HTR-8/SVneo (cell line): Measurements from ENCODE around the gene DNAAF1.

ENCODE experiments used
- DNase-seq: peaks from one replicate; pipeline ENCODE4 v3.0.0; 2011; ENCODE audit warnings: low spot score, mixed read lengths; ENCODE audit not compliant: insufficient read length
- FAIRE-seq: peaks from 2 replicates; lab custom pipeline; 2011; peaks lifted over from hg19 to GRCh38; lab: Jason Lieb, UNC

Gene DNAAF1

GRCh38 chr16:84155771-84156170 is 10.7 kb downstream of the DNAAF1 start:
- FAIRE-seq (no peak), DNase-seq (no peak)

GRCh38 chr16:84156342-84156784 is 11.3 kb downstream of the DNAAF1 start:
- no peak for FAIRE-seq
- no peak for DNase-seq

GRCh38 chr16:84159007-84159406 is 13.9 kb downstream of the DNAAF1 start:
- FAIRE-seq (no peak), DNase-seq (no peak)

GRCh38 chr16:84159800-84160199 is 14.7 kb downstream of the DNAAF1 start:
- no peak for FAIRE-seq

GRCh38 chr16:84161037-84161436 is 15.9 kb downstream of the DNAAF1 start:
- DNase-seq = no peak
- FAIRE-seq = no peak

More at GRCh38 chr16:84159800-84160199, 14.7 kb downstream of the DNAAF1 start:
- DNase-seq = no peak

GRCh38 chr16:84161801-84162200 is 16.7 kb downstream of the DNAAF1 start:
- DNase-seq (no peak), FAIRE-seq (no peak)

- no peak for DNase-seq
- no peak for FAIRE-seq
Measured at GRCh38 chr16:84165746-84166145, 20.6 kb downstream of the DNAAF1 start.

GRCh38 chr16:84166796-84167695 is 21.9 kb downstream of the DNAAF1 start:
- FAIRE-seq = no peak
- DNase-seq = no peak

- no peak for DNase-seq
- no peak for FAIRE-seq
Measured at GRCh38 chr16:84169765-84170310, 24.7 kb downstream of the DNAAF1 start.

- FAIRE-seq = peak; percentile 33
- no peak for DNase-seq
Measured at GRCh38 chr16:84174396-84174795, 29.3 kb downstream of the DNAAF1 start.

GRCh38 chr16:84175350-84176081 is 30.4 kb downstream of the DNAAF1 start:
- DNase-seq (peak; percentile 86), FAIRE-seq (peak; percentile 72)

GRCh38 chr16:84176192-84177053 is 31.3 kb downstream of the DNAAF1 start:
- FAIRE-seq (peak; percentile 81), DNase-seq (no peak)

GRCh38 chr16:84177741-84178073 is 32.6 kb downstream of the DNAAF1 start:
- DNase-seq = no peak
- peak; percentile 83 for FAIRE-seq

GRCh38 chr16:84178146-84178765 is 33.1 kb downstream of the DNAAF1 start:
- DNase-seq = no peak
- peak; percentile 13 for FAIRE-seq

GRCh38 chr16:84178892-84179611 is 33.9 kb downstream of the DNAAF1 start:
- no peak for FAIRE-seq
- DNase-seq = no peak

GRCh38 chr16:84179612-84180320 is 34.7 kb downstream of the DNAAF1 start:
- FAIRE-seq (no peak), DNase-seq (no peak)

GRCh38 chr16:84180519-84181140 is 35.5 kb downstream of the DNAAF1 start:
- DNase-seq (no peak), FAIRE-seq (no peak)
